Smooth muscle cell (in vitro differentiated cells): Measurements from ENCODE around the gene KIAA1549. TPM values are rescaled to one million over a fixed set of nuclear protein-coding genes. Genes with fewer than 3 reads are reported as not detected.

ENCODE experiments used
- DNase-seq: peaks from one replicate; lab custom pipeline; 2025; ENCODE audit not compliant: unreplicated experiment; lab: John Stamatoyannopoulos, UW
- H2AFZ ChIP-seq: fragments of 200-600 bp; sonication (generic); 2 replicates; pipeline ENCODE4 v1.6.0; 2016; ENCODE audit warnings: antibody characterized with exemption, low read depth, mild to moderate bottlenecking
- H3F3A ChIP-seq: fragments of 200-600 bp; sonication (generic); 2 replicates; pipeline ENCODE4 v1.6.0; 2017; ENCODE audit warnings: antibody characterized with exemption, low read depth
- H3K27ac ChIP-seq: fragments of 200-600 bp; sonication (generic); 2 replicates; pipeline ENCODE4 v1.5.1; 2016; ENCODE audit warnings: low read depth, mild to moderate bottlenecking
- H3K27me3 ChIP-seq: fragments of 200-600 bp; sonication (generic); 2 replicates; pipeline ENCODE4 v1.6.1; 2016; ENCODE audit warnings: low read depth, mild to moderate bottlenecking
- H3K36me3 ChIP-seq: fragments of 200-600 bp; sonication (generic); 2 replicates; pipeline ENCODE4 v1.5.1; 2016; ENCODE audit warnings: low read depth
- H3K4me1 ChIP-seq: fragments of 200-600 bp; sonication (generic); 2 replicates; pipeline ENCODE4 v1.5.1; 2016; ENCODE audit warnings: low read depth
- H3K4me2 ChIP-seq: fragments of 200-600 bp; sonication (generic); 2 replicates; pipeline ENCODE4 v1.6.0; 2016; ENCODE audit warnings: mild to moderate bottlenecking
- H3K4me3 ChIP-seq: fragments of 200-600 bp; sonication (generic); 2 replicates; pipeline ENCODE4 v1.5.1; 2016; ENCODE audit warnings: mild to moderate bottlenecking
- H3K79me2 ChIP-seq: fragments of 200-600 bp; sonication (generic); 2 replicates; pipeline ENCODE4 v1.6.0; 2016; ENCODE audit warnings: low read depth, mild to moderate bottlenecking
- H3K9ac ChIP-seq: fragments of 200-600 bp; sonication (generic); 2 replicates; pipeline ENCODE4 v1.6.0; 2016; ENCODE audit warnings: low read depth
- H3K9me3 ChIP-seq: fragments of 200-600 bp; sonication (generic); replicated peaks from 2 replicates; pipeline ENCODE4 v1.5.1; 2016; ENCODE audit warnings: low read depth
- H4K20me1 ChIP-seq: fragments of 200-600 bp; sonication (generic); 2 replicates; pipeline ENCODE4 v1.6.0; 2016; ENCODE audit warnings: low read depth
- WGBS: methylation state at CpG from one replicate; pipeline ENCODE4 v1.1.7; 2016; ENCODE audit warnings: low lambda C conversion rate; 5-methylcytosine and 5-hydroxymethylcytosine counted together
- polyA plus RNA-seq: library from polyadenylated mRNA; unstranded; fragments of >200 nt; fragmentation: Nextera tagmentation; extraction: Ambion mirVana; gene quantifications from 2 replicates; pipeline ENCODE4 v1.2.1, GENCODE V29; 2016
- total RNA-seq: library from RNA; depleted of rRNA; stranded (reverse); fragments of >200 nt; gene quantifications from 2 replicates; pipeline ENCODE4 v1.2.3, GENCODE V29; 2014
- TF ChIP-seq, protein P1 (sequence below): fragments of 200-600 bp; sonication (generic); IDR thresholded peaks from 2 replicates; pipeline ENCODE4 v1.5.1; 2017; ENCODE audit warnings: borderline replicate concordance, mild to moderate bottlenecking, antibody characterized with exemption; ENCODE audit not compliant: insufficient read depth, poor library complexity, severe bottlenecking

Gene KIAA1549
- total and polyA plus RNA-seq, 2 experiments from 2014 or later, result 4.1 to 7.1 TPM

DNA sequence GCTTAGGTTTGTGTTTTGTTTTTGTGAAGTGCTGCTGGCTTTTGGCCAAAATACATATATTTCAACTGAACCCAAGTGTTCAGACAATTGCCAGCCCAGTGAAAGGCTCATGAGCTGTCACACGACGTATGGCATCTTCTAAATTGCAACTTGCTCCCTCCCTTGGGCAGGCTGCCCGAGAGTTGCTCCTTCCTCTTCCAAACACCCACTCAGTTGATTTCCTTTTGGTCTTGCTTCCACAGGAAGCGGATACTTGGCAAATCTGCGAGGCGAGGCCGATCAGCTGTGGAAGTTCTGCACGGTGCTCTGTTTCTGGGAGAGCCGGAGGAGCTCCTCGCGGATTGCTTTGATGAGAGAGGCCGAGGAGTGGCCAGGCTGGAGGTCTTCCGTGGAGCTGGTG, 143.6 kb downstream of the KIAA1549 start:
- peaks cover 4% of the 10 kb centered on the region for H3K4me1 ChIP-seq
- H3K27ac ChIP-seq, result no peak overlapping the region
- H3K27me3 ChIP-seq, result no peaks in the 10 kb centered on the region
- whole genome bisulfite sequencing, result 94% methylated on average over 13 of the region's 13 CpGs
- H3K9ac ChIP-seq, result no peak overlapping the region
- TF ChIP-seq, protein P1, sequence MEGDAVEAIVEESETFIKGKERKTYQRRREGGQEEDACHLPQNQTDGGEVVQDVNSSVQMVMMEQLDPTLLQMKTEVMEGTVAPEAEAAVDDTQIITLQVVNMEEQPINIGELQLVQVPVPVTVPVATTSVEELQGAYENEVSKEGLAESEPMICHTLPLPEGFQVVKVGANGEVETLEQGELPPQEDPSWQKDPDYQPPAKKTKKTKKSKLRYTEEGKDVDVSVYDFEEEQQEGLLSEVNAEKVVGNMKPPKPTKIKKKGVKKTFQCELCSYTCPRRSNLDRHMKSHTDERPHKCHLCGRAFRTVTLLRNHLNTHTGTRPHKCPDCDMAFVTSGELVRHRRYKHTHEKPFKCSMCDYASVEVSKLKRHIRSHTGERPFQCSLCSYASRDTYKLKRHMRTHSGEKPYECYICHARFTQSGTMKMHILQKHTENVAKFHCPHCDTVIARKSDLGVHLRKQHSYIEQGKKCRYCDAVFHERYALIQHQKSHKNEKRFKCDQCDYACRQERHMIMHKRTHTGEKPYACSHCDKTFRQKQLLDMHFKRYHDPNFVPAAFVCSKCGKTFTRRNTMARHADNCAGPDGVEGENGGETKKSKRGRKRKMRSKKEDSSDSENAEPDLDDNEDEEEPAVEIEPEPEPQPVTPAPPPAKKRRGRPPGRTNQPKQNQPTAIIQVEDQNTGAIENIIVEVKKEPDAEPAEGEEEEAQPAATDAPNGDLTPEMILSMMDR, result no peak
- H4K20me1 ChIP-seq, result no peaks in the 10 kb centered on the region
- H3F3A ChIP-seq, result peaks cover 4% of the 10 kb centered on the region
- H3K36me3 ChIP-seq, result no peaks in the 10 kb centered on the region
- no peaks in the 10 kb centered on the region for H3K79me2 ChIP-seq
- H3K9me3 ChIP-seq, result no peaks in the 10 kb centered on the region
- no peak for DNase-seq
- no peak overlapping the region for H3K4me2 ChIP-seq
- no peak overlapping the region for H2AFZ ChIP-seq
- H3K4me3 ChIP-seq, result no peak overlapping the region

DNA sequence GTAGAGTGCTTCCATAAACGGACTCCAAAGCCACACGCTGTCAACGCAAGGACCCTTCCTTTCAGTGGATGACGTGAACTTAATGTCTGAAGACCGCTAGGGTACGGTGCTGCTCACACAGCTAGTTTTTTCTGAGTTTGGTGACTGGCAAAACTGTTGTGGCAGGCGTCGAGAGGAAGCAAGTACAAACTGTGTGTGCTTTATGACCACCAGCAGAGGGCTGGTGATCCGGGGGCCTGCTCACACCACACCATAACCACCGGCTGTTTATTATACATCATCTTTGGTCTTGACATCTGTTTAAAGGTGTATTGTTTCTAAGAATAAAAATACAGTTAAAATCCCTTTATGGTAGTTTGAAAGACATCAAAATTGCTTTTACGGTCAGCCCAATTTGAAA, 146.1 kb downstream of the KIAA1549 start:
- no peak for DNase-seq
- no peak overlapping the region for H2AFZ ChIP-seq
- H3K27ac ChIP-seq, result no peak overlapping the region
- H3K4me1 ChIP-seq, result no peaks in the 10 kb centered on the region
- H3F3A ChIP-seq, result no peaks in the 10 kb centered on the region
- no peaks in the 10 kb centered on the region for H3K79me2 ChIP-seq
- no peaks in the 10 kb centered on the region for H3K9me3 ChIP-seq
- TF ChIP-seq, protein P1, result no peak
- H4K20me1 ChIP-seq, result no peaks in the 10 kb centered on the region
- no peak overlapping the region for H3K4me3 ChIP-seq
- H3K9ac ChIP-seq, result no peak overlapping the region
- WGBS, result 92% methylated on average over 11 of the region's 11 CpGs
- no peaks in the 10 kb centered on the region for H3K27me3 ChIP-seq
- H3K36me3 ChIP-seq, result no peaks in the 10 kb centered on the region
- no peak overlapping the region for H3K4me2 ChIP-seq

DNA sequence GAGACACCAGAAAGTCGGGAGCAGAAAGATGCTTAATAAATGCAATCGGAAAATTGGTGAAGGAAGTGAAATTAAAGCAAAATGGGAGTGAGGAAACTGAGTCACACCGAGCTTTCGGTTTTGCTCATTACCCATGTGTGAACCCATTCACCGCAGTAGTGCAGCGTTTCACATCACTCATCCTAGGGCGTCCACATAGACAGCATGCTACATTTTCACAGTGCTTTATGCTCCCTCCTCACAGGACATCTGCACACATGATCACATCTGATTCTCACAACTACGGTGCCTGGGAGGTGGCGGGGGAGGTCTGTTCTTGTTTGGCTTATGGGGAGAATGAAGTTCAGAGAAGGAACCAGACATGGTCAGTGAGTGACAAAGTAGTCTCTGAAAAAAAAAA, 146.6 kb downstream of the KIAA1549 start:
- Histone ChIP-seq H3K27me3 (no peaks in the 10 kb centered on the region), H3K4me2 (no peak overlapping the region), H3K27ac (no peak overlapping the region), H3K4me1 (no peaks in the 10 kb centered on the region), H2AFZ (no peak overlapping the region), H3K36me3 (no peaks in the 10 kb centered on the region), H3K9ac (no peak overlapping the region), H3K9me3 (no peaks in the 10 kb centered on the region), H4K20me1 (no peaks in the 10 kb centered on the region), H3K79me2 (no peaks in the 10 kb centered on the region), H3K4me3 (no peak overlapping the region), H3F3A (no peaks in the 10 kb centered on the region)
- TF ChIP-seq, protein P1, result no peak
- no peak for DNase-seq
- WGBS, result 97% methylated on average over 9 of the region's 9 CpGs

DNA sequence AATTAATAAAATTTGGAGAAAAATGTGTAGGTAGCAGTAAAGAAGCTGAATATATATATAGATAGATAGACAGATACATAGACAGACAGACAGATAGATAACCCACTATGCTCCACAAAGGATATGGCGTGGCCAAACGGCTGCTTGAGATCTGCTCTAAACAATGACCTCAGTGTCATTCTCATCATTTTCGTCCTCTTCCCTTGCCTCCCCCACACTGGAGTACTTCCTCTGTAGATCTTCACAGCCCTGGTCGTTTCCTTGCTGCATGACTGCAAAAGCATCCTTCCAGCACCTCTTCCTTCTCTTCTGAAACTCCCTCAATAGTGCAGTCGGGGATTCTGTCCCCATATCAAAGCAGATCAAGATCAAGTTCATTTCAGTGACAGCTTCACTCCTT, 147.6 kb downstream of the KIAA1549 start:
- H3K27ac ChIP-seq, result no peak overlapping the region
- H3K4me1 ChIP-seq, result no peaks in the 10 kb centered on the region
- TF ChIP-seq, protein P1, result no peak
- no peaks in the 10 kb centered on the region for H3K9me3 ChIP-seq
- H4K20me1 ChIP-seq, result no peaks in the 10 kb centered on the region
- 82% methylated on average over 5 of the region's 5 CpGs for WGBS
- H3K4me3 ChIP-seq, result no peak overlapping the region
- no peaks in the 10 kb centered on the region for H3K36me3 ChIP-seq
- no peaks in the 10 kb centered on the region for H3K27me3 ChIP-seq
- no peaks in the 10 kb centered on the region for H3F3A ChIP-seq
- no peak for DNase-seq
- no peak overlapping the region for H3K4me2 ChIP-seq
- H3K9ac ChIP-seq, result no peak overlapping the region
- no peak overlapping the region for H2AFZ ChIP-seq
- no peaks in the 10 kb centered on the region for H3K79me2 ChIP-seq
